H1 (cell line): Measurements from ENCODE around the gene DIAPH2. TPM values are rescaled to one million over a fixed set of nuclear protein-coding genes. Genes with fewer than 3 reads are reported as not detected.

Experiments
- CTCF ChIA-PET: fragments of 300-600 bp; sonication (Branson Sonifier 250); formaldehyde crosslinking; loops from one replicate; lab custom pipeline; 2021; ENCODE audit not compliant: partially characterized antibody; lab: Charles Lee
- POLR2A ChIA-PET: fragments of 300-600 bp; sonication (Branson Sonifier 250); formaldehyde crosslinking; loops from one replicate; lab custom pipeline; 2021; ENCODE audit warnings: inconsistent platforms; ENCODE audit not compliant: partially characterized antibody; lab: Charles Lee
- DNase-seq, 2 experiments: peaks; one replicate each; pipeline versions ENCODE4 v3.0.0 to v3.0.0-alpha.2; 2010 to 2022; ENCODE audit warnings: low spot score in 2 of 2, low read depth in 1 of 2, mixed read lengths in 1 of 2
- FAIRE-seq: peaks from 2 replicates; lab custom pipeline; 2011; peaks lifted over from hg19 to GRCh38; lab: Jason Lieb, UNC
- H2AFZ ChIP-seq: 2 replicates; pipeline ENCODE4 v1.8.1; 2012; ENCODE audit warnings: low read length, inconsistent platforms
- H2AK5ac ChIP-seq: 2 replicates; pipeline ENCODE4 v1.6.1; 2013; ENCODE audit warnings: low read depth, low read length
- H2BK120ac ChIP-seq: replicated peaks from 2 replicates; pipeline ENCODE3; 2013; ENCODE audit warnings: low read depth, low read length, inconsistent platforms
- H2BK12ac ChIP-seq: 2 replicates; pipeline ENCODE4 v1.6.1; 2013; ENCODE audit warnings: low read depth, low read length
- H2BK15ac ChIP-seq: 2 replicates; pipeline ENCODE4 v1.6.1; 2013; ENCODE audit warnings: low read length
- H2BK20ac ChIP-seq: 2 replicates; pipeline ENCODE4 v1.6.1; 2013; ENCODE audit warnings: low read length
- H2BK5ac ChIP-seq: 2 replicates; pipeline ENCODE4 v1.6.1; 2013; ENCODE audit warnings: low read depth, low read length
- H3K14ac ChIP-seq: 2 replicates; pipeline ENCODE4 v1.6.1; 2013; ENCODE audit warnings: inconsistent platforms; ENCODE audit not compliant: insufficient read length
- H3K18ac ChIP-seq: 2 replicates; pipeline ENCODE4 v1.6.1; 2013; ENCODE audit warnings: low read length; ENCODE audit errors: extremely low read depth
- H3K23ac ChIP-seq: 2 replicates; pipeline ENCODE4 v1.6.1; 2013; ENCODE audit warnings: inconsistent platforms; ENCODE audit not compliant: insufficient read length
- H3K23me2 ChIP-seq: 2 replicates; pipeline ENCODE4 v1.6.1; 2013; ENCODE audit warnings: low read depth, low read length
- H3K27ac ChIP-seq: 2 replicates; pipeline ENCODE4 v1.6.1; 2011; ENCODE audit warnings: low read depth, low read length, inconsistent platforms
- H3K27me3 ChIP-seq, 4 experiments: replicated peaks in 1 of 4; 1 replicate in 1 of 4; 2 replicates in 3 of 4; pipeline versions ENCODE4 v1.6.1 to v1.8.1; 2011 to 2013; ENCODE audit warnings: low read length in 3 of 4, mild to moderate bottlenecking in 3 of 4, inconsistent platforms in 2 of 4, mixed read lengths in 2 of 4, moderate library complexity in 1 of 4; ENCODE audit not compliant: control insufficient read depth in 3 of 4, insufficient read depth in 3 of 4; ENCODE audit errors: extremely low read depth in 1 of 4
- H3K36me3 ChIP-seq, 4 experiments: 2 replicates each; pipeline versions ENCODE4 v1.6.1 to v1.8.1; 2011 to 2013; ENCODE audit warnings: mild to moderate bottlenecking in 4 of 4, low read length in 3 of 4, moderate library complexity in 2 of 4, control low read depth in 1 of 4, inconsistent platforms in 1 of 4; ENCODE audit not compliant: insufficient read depth in 4 of 4, control insufficient read depth in 2 of 4
- H3K4ac ChIP-seq: replicated peaks from 2 replicates; pipeline ENCODE3; 2013; ENCODE audit warnings: low read length, low read depth, mixed read lengths, inconsistent platforms; ENCODE audit not compliant: insufficient read length
- H3K4me1 ChIP-seq, 4 experiments: replicated peaks in 1 of 4; 1 replicate in 1 of 4; 2 replicates in 3 of 4; pipeline versions ENCODE4 v1.6.1 to v1.8.1; 2011 to 2013; ENCODE audit warnings: low read length in 3 of 4, inconsistent platforms in 2 of 4, mixed read lengths in 1 of 4; ENCODE audit not compliant: insufficient read depth in 4 of 4, control insufficient read depth in 3 of 4
- H3K4me2 ChIP-seq, 2 experiments: 2 replicates each; pipeline versions ENCODE4 v1.6.1 to v1.8.1; 2011 to 2013; ENCODE audit warnings: low read depth in 2 of 2, low read length in 2 of 2, control low read depth in 1 of 2, inconsistent platforms in 1 of 2, mild to moderate bottlenecking in 1 of 2; ENCODE audit not compliant: insufficient read depth in 1 of 2
- H3K4me3 ChIP-seq, 4 experiments: fragments of 200-600, 300-600 bp in 1 of 4; sonication (generic), shearing (Covaris generic), sonication (Bioruptor Twin) in 1 of 4; 2 replicates each; pipeline versions ENCODE4 v1.5.1 to v1.8.1; 2011 to 2016; ENCODE audit warnings: low read length in 4 of 4, low read depth in 3 of 4, control low read depth in 2 of 4, inconsistent platforms in 2 of 4, mild to moderate bottlenecking in 2 of 4, mixed read lengths in 1 of 4, moderate library complexity in 1 of 4; ENCODE audit not compliant: insufficient read depth in 2 of 4; ENCODE audit errors: extremely low read depth in 1 of 4
- H3K56ac ChIP-seq: replicated peaks from 2 replicates; pipeline ENCODE3; 2013; ENCODE audit warnings: low read depth, mild to moderate bottlenecking, mixed read lengths, low read length, inconsistent platforms; ENCODE audit not compliant: insufficient read length
- H3K79me1 ChIP-seq: 2 replicates; pipeline ENCODE4 v1.6.1; 2013; ENCODE audit warnings: low read depth, low read length, control low read depth
- H3K79me2 ChIP-seq, 2 experiments: 2 replicates each; pipeline versions ENCODE4 v1.6.1 to v1.8.1; 2012 to 2013; ENCODE audit warnings: low read length in 2 of 2, mild to moderate bottlenecking in 2 of 2, inconsistent platforms in 1 of 2; ENCODE audit not compliant: insufficient read depth in 2 of 2, control insufficient read depth in 1 of 2
- H3K9ac ChIP-seq, 4 experiments: replicated peaks in 1 of 4; 1 replicate in 1 of 4; 2 replicates in 3 of 4; pipeline versions ENCODE4 v1.6.1 to v1.8.1; 2011 to 2013; ENCODE audit warnings: low read depth in 3 of 4, low read length in 3 of 4, control low read depth in 2 of 4, mild to moderate bottlenecking in 2 of 4, moderate library complexity in 2 of 4, inconsistent platforms in 1 of 4; ENCODE audit errors: extremely low read depth in 1 of 4
- H3K9me3 ChIP-seq, 2 experiments: 2 replicates each; pipeline versions ENCODE4 v1.6.1 to v1.8.1; 2012 to 2013; ENCODE audit warnings: mild to moderate bottlenecking in 2 of 2, moderate library complexity in 2 of 2, control low read depth in 1 of 2, inconsistent platforms in 1 of 2, low read depth in 1 of 2, low read length in 1 of 2, mixed read lengths in 1 of 2; ENCODE audit not compliant: insufficient read depth in 2 of 2
- H4K20me1 ChIP-seq, 2 experiments: replicated peaks in 1 of 2; 2 replicates each; pipeline versions ENCODE3 to v1.8.1; 2011 to 2013; ENCODE audit warnings: inconsistent platforms in 2 of 2, low read length in 2 of 2, mild to moderate bottlenecking in 1 of 2; ENCODE audit not compliant: insufficient read depth in 2 of 2, control insufficient read depth in 1 of 2
- H4K5ac ChIP-seq: 2 replicates; pipeline ENCODE4 v1.6.1; 2013; ENCODE audit warnings: low read length, low read depth, mixed read lengths, inconsistent platforms; ENCODE audit not compliant: insufficient read length
- H4K8ac ChIP-seq: 2 replicates; pipeline ENCODE4 v1.8.0; 2013; ENCODE audit warnings: mild to moderate bottlenecking, moderate library complexity, low read length, inconsistent platforms; ENCODE audit not compliant: insufficient read depth; ENCODE audit errors: extremely low read depth
- H4K91ac ChIP-seq: replicated peaks from 2 replicates; pipeline ENCODE3; 2013; ENCODE audit warnings: low read length, mixed read lengths, inconsistent platforms; ENCODE audit not compliant: insufficient read length
- ASH2L ChIP-seq: fragments of 200-600, 300-600 bp; sonication (generic); IDR thresholded peaks from one replicate; pipeline ENCODE4 v1.7.1; 2017; ENCODE audit warnings: low read length
- BACH1 ChIP-seq: IDR thresholded peaks from 2 replicates; pipeline ENCODE4 v1.6.1; 2012; ENCODE audit warnings: low read length, improper control_type of control experiment
- CHD1 ChIP-seq: IDR thresholded peaks from 2 replicates; pipeline ENCODE4 v1.6.1; 2012; ENCODE audit warnings: low read depth, low read length, improper control_type of control experiment
- CHD2 ChIP-seq: IDR thresholded peaks from 2 replicates; pipeline ENCODE4 v1.6.1; 2012; ENCODE audit warnings: low read length, improper control_type of control experiment
- CTBP2 ChIP-seq: IDR thresholded peaks from 2 replicates; pipeline ENCODE4 v1.7.0; 2011; ENCODE audit warnings: borderline replicate concordance, mild to moderate bottlenecking, moderate library complexity, mixed read lengths, low read length; ENCODE audit not compliant: insufficient read depth, insufficient read length
- EP300 ChIP-seq, 2 experiments: IDR thresholded peaks; 1 replicate in 1 of 2; 2 replicates in 1 of 2; pipeline ENCODE4 v1.6.1; 2011 to 2012; ENCODE audit warnings: low read depth in 2 of 2, low read length in 2 of 2, mild to moderate bottlenecking in 2 of 2, borderline replicate concordance in 1 of 2, inconsistent platforms in 1 of 2, moderate library complexity in 1 of 2
- JUND ChIP-seq: IDR thresholded peaks from 2 replicates; pipeline ENCODE4 v1.6.1; 2011; ENCODE audit warnings: mild to moderate bottlenecking, improper control_type of control experiment, low read length
- KDM5A ChIP-seq: fragments of 200-600 bp; IDR thresholded peaks from 2 replicates; pipeline ENCODE4 v1.7.1; 2012; ENCODE audit warnings: mild to moderate bottlenecking, low read length, inconsistent platforms, mixed read lengths
- PHF8 ChIP-seq: fragments of 200-600 bp; sonication (generic); conservative IDR thresholded peaks from 2 replicates; pipeline ENCODE4 v1.7.1; 2012; ENCODE audit warnings: low read depth, mild to moderate bottlenecking, inconsistent platforms, low read length, moderate library complexity
- RFX5 ChIP-seq: IDR thresholded peaks from 2 replicates; pipeline ENCODE4 v1.6.1; 2011; ENCODE audit warnings: low read depth, low read length, improper control_type of control experiment, borderline replicate concordance
- RNF2 ChIP-seq: fragments of 200-900, 300-1000 bp; sonication (generic); IDR thresholded peaks from 2 replicates; pipeline ENCODE4 v1.7.1; 2016; ENCODE audit warnings: borderline replicate concordance, low read depth, mild to moderate bottlenecking, antibody characterized with exemption, low read length; ENCODE audit not compliant: poor library complexity, severe bottlenecking; ENCODE audit errors: missing control alignments
- SAP30 ChIP-seq: fragments of 300-600 bp; sonication (generic); IDR thresholded peaks from 2 replicates; pipeline ENCODE4 v1.7.1; 2012; ENCODE audit warnings: low read length, moderate library complexity, mild to moderate bottlenecking, inconsistent platforms; ENCODE audit not compliant: insufficient read depth, insufficient replicate concordance
- SIRT6 ChIP-seq: IDR thresholded peaks from one replicate; pipeline ENCODE4 v1.7.1; 2012; ENCODE audit warnings: low read length, inconsistent platforms
- SP4 ChIP-seq: IDR thresholded peaks from 2 replicates; pipeline ENCODE4 v1.6.1; 2012; ENCODE audit warnings: low read length, inconsistent platforms
- ZNF274 ChIP-seq: IDR thresholded peaks from 2 replicates; pipeline ENCODE4 v1.7.0; 2012; ENCODE audit warnings: low read length, borderline replicate concordance; ENCODE audit errors: extremely low read depth
- WGBS, 2 experiments: shearing (Covaris generic) in 1 of 2; methylation state at CpG; one replicate each; pipeline versions ENCODE4 v1.1.6 to v1.1.7; 2013 to 2015; ENCODE audit warnings: low lambda C conversion rate in 2 of 2, mixed read lengths in 2 of 2, inconsistent platforms in 1 of 2, low coverage in 1 of 2, missing lambda C conversion rate in 1 of 2; ENCODE audit not compliant: insufficient replicate concordance in 2 of 2, insufficient coverage in 1 of 2, insufficient read length in 1 of 2; ENCODE audit errors: extremely low coverage in 1 of 2, missing lambda C conversion rate in 1 of 2; 5-methylcytosine and 5-hydroxymethylcytosine counted together
- polyA plus RNA-seq, 7 experiments: library from polyadenylated mRNA; depleted of rRNA in 3 of 7; stranded (reverse) in 5 of 7; unstranded in 2 of 7; fragments of >200 nt in 5 of 7; fragments of 200-250 nt in 2 of 7; gene quantifications; 1 replicate in 5 of 7; 2 replicates in 1 of 7; 4 replicates in 1 of 7; pipeline versions ENCODE4 v1.2.1 to v1.2.3, GENCODE V29; 2011 to 2013; ENCODE audit warnings: missing spikeins in 2 of 7, mixed read lengths in 2 of 7
- total RNA-seq: library from RNA; stranded (reverse); fragmentation: NEBNext Ultra II Directional; extraction: Animal tissue kit (Norgen Biotek cat#: 25700); gene quantifications from 2 replicates; pipeline ENCODE4 v1.2.1, GENCODE V29; 2021

DIAPH2 gene
- total and polyA plus RNA-seq, 2 of the 8 experiments (the other 6 are each of a cell fraction or from before 2014, with no cell fraction given) = 4.4 to 24.3 TPM

DNA sequence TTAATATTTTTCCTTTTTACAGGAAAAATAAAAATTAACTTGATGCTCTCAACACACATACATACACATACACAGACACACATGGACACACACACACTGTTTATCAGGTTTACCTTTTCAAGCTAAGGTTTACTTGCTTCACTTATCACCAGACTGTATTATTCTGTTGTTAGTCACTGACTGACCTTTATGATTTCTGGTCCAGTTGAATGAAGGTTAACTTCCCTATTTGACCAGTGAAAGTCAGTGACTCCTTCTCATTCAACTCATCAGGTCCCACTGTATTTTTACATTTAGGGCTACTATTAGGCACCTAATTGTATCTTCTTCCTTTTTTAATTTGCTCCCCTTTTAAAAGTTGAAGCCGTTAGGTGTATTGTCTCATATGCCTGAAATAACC is 16.0 kb downstream of the DIAPH2 start:
- H2BK5ac ChIP-seq = no peak overlapping the region
- no peak overlapping the region for H3K23ac ChIP-seq
- H2BK120ac ChIP-seq = no peak overlapping the region
- H3K18ac ChIP-seq = no peak overlapping the region
- WGBS, 2 experiments = no CpG with 5 or more reads among the region's 1 CpG
- no peak overlapping the region for H3K14ac ChIP-seq
- DNase-seq = no peak
- ChIA-PET POLR2A (no interaction called here), CTCF (no interaction called here)
- no peaks in the 10 kb centered on the region for H4K20me1 ChIP-seq
- H3K4me1 ChIP-seq = peaks cover 0 to 2% (median 0%) of the 10 kb centered on the region in 4 experiments; a peak in 1 of 7 replicates
- H2AFZ ChIP-seq = no peak overlapping the region
- no peak overlapping the region for H3K27ac ChIP-seq
- no peak overlapping the region for H2BK12ac ChIP-seq
- no peak overlapping the region for H3K9ac ChIP-seq
- no peak overlapping the region for H4K8ac ChIP-seq
- no peaks in the 10 kb centered on the region for H3K79me2 ChIP-seq
- H4K91ac ChIP-seq = no peak overlapping the region
- H2BK15ac ChIP-seq = no peak overlapping the region
- FAIRE-seq = no peak
- no peaks in the 10 kb centered on the region for H3K27me3 ChIP-seq
- H3K36me3 ChIP-seq = no peaks in the 10 kb centered on the region
- H3K4me2 ChIP-seq = no peak overlapping the region
- no peak overlapping the region for H4K5ac ChIP-seq
- no peak overlapping the region for H3K56ac ChIP-seq
- no peak overlapping the region for H3K4ac ChIP-seq
- H3K79me1 ChIP-seq = no peaks in the 10 kb centered on the region
- no peaks in the 10 kb centered on the region for H3K23me2 ChIP-seq
- no peak overlapping the region for H3K4me3 ChIP-seq
- no peak overlapping the region for H2AK5ac ChIP-seq
- no peak overlapping the region for H2BK20ac ChIP-seq
- no peaks in the 10 kb centered on the region for H3K9me3 ChIP-seq
- TF ChIP-seq EP300 (IDR thresholded peaks at IDR 0.05; ENCODE audit: borderline replicate concordance in 1 of 2, low read depth in 2 of 2, low read length in 2 of 2) (no peak), CHD2 (no peak), BACH1 (no peak), CHD1 (no peak), CTBP2 (no peak), SP4 (no peak), PHF8 (no peak), KDM5A (no peak), ZNF274 (no peak), RFX5 (no peak), JUND (no peak), ASH2L (no peak), SAP30 (no peak), SIRT6 (no peak), RNF2 (no peak)
